Right lobe of liver (tissue), 4 donors: ENCODE data around the gene PDE6A.

Experiments used
- POLR2A ChIP-seq: fragments of 450-650 bp; IDR thresholded peaks from one replicate; pipeline ENCODE4 v1.6.1; 2017; ENCODE audit warnings: antibody characterized with exemption, mild to moderate bottlenecking
- TF ChIP-seq, protein P1 (sequence below), 4 donors: fragments of 200-600 bp in 3 of 4; fragments of 450-650 bp in 1 of 4; IDR thresholded peaks; one replicate each; pipeline versions ENCODE4 v1.5.1 to v1.8.0; 2016 to 2022; ENCODE audit warnings: antibody characterized with exemption in 4 of 4, mild to moderate bottlenecking in 2 of 4
- donor health status: DM: no; HTN: no; CAD: no.
- donor health status: DM: no; HTN: no; CAD: no.
- donor health status: DM: no; HTN: yes; CAD: no.

DNA sequence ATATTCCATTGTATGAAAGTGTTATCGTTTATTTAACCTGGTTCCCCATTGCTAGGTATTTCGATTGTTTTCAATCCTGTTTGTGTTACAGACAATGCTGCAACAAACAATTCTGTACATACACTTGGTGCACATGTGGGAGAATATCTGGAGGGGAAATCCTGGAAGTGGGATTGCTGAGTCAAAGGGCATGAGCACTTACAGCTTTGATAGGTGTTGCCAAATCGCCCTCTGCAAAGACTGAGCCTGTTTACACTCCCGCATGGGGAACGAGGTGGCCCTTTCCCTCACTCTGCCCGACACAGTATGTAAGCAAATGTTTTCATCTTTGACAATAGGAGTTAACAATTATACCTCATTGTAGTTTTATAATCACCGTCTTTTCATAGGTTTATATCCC is 66.2 kb downstream of the PDE6A start:
- TF ChIP-seq, protein P1, sequence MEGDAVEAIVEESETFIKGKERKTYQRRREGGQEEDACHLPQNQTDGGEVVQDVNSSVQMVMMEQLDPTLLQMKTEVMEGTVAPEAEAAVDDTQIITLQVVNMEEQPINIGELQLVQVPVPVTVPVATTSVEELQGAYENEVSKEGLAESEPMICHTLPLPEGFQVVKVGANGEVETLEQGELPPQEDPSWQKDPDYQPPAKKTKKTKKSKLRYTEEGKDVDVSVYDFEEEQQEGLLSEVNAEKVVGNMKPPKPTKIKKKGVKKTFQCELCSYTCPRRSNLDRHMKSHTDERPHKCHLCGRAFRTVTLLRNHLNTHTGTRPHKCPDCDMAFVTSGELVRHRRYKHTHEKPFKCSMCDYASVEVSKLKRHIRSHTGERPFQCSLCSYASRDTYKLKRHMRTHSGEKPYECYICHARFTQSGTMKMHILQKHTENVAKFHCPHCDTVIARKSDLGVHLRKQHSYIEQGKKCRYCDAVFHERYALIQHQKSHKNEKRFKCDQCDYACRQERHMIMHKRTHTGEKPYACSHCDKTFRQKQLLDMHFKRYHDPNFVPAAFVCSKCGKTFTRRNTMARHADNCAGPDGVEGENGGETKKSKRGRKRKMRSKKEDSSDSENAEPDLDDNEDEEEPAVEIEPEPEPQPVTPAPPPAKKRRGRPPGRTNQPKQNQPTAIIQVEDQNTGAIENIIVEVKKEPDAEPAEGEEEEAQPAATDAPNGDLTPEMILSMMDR (IDR thresholded peaks at IDR 0.05), result no peak
- no peak for TF ChIP-seq POLR2A
